Transverse colon (tissue), 4 donors: ENCODE measurements around the gene CBX2. TPM values are rescaled to one million over a fixed set of nuclear protein-coding genes. Genes with fewer than 3 reads are reported as not detected.

Experiments used
- DNase-seq: peaks from one replicate; pipeline ENCODE4 v3.0.0-alpha.2; 2019
- H3K27ac ChIP-seq, 4 donors: fragments of 200-600 bp; sonication (generic); 2 replicates each; pipeline ENCODE4 v1.5.1; 2016 to 2018; ENCODE audit warnings: inconsistent platforms in 4 of 4
- H3K27me3 ChIP-seq: fragments of 200-600 bp; sonication (generic); 2 replicates; pipeline ENCODE4 v1.5.1; 2017; ENCODE audit warnings: inconsistent platforms
- H3K36me3 ChIP-seq, 4 donors: fragments of 200-600 bp; sonication (generic); 2 replicates each; pipeline ENCODE4 v1.5.1; 2017 to 2019; ENCODE audit warnings: inconsistent platforms in 4 of 4
- H3K4me1 ChIP-seq, 4 donors: fragments of 200-600 bp; sonication (generic); 2 replicates each; pipeline ENCODE4 v1.5.1; 2017 to 2020; ENCODE audit warnings: inconsistent platforms in 4 of 4
- H3K4me3 ChIP-seq, 4 donors: fragments of 200-600 bp; sonication (generic); 1 replicate in 1 of 4; 2 replicates in 3 of 4; pipeline versions ENCODE4 v1.5.1 to v1.6.1; 2017 to 2019; ENCODE audit warnings: inconsistent platforms in 4 of 4
- H3K9me3 ChIP-seq, 2 donors: fragments of 200-600 bp; sonication (generic); 2 replicates each; pipeline ENCODE4 v1.5.1; 2017 to 2019; ENCODE audit warnings: inconsistent platforms in 2 of 2
- CTCF ChIP-seq, 5 experiments: fragments of 200-600 bp in 3 of 5; fragments of 450-650 bp in 2 of 5; sonication (generic) in 3 of 5; IDR thresholded peaks; 1 replicate in 2 of 5; 2 replicates in 3 of 5; pipeline ENCODE4 v1.5.1; 2016 to 2017; ENCODE audit warnings: antibody characterized with exemption in 5 of 5, inconsistent platforms in 3 of 5, mild to moderate bottlenecking in 2 of 5, moderate library complexity in 1 of 5
- EP300 ChIP-seq: sonication (generic); formaldehyde crosslinking; IDR thresholded peaks from one replicate; pipeline ENCODE4 v1.6.1; 2017; ENCODE audit warnings: antibody characterized with exemption, low read depth
- POLR2A ChIP-seq: fragments of 450-650 bp; IDR thresholded peaks from one replicate; pipeline ENCODE4 v1.6.1; 2016; ENCODE audit warnings: antibody characterized with exemption, mild to moderate bottlenecking, moderate library complexity
- POLR2AphosphoS5 ChIP-seq, 3 donors: sonication (generic); formaldehyde crosslinking; IDR thresholded peaks; one replicate each; pipeline ENCODE4 v1.6.1; 2016; ENCODE audit warnings: antibody characterized with exemption in 3 of 3
- whole genome bisulfite sequencing, 2 donors: methylation state at CpG; one replicate each; pipeline ENCODE4 v1.1.5; 2018; ENCODE audit warnings: low coverage in 1 of 2; 5-methylcytosine and 5-hydroxymethylcytosine counted together
- in situ Hi-C, 4 donors: fragments of 200-750 bp; cut with MboI; loops; one replicate each; pipeline versions ENCODE4 v1.15.0 to v1.15.1; 2017; ENCODE audit warnings: low sequenced_read_pairs in 3 of 4, low pct_ligation_motif_present in 1 of 4, low pct_unique_long_range_greater_than_20kb in 1 of 4
- intact Hi-C: fragments of 100-400 bp; cut with DNase I; formaldehyde crosslinking; loops from one replicate; pipeline ENCODE4 v1.15.1; 2023; ENCODE audit warnings: low total_unique reads
- total RNA-seq, 4 donors: library from RNA; depleted of rRNA; stranded (reverse); fragments of >200 nt; gene quantifications; one replicate each; pipeline ENCODE4 v1.1.0, GENCODE V29; 2016

The CBX2 gene
- total RNA-seq, 4 donors from 2014 or later: 0.27 to 0.64 TPM; not detected in 2

GRCh38 chr17:79741751-79742588 lies 36.0 kb upstream of the CBX2 start:
- 11% methylated on average over 49 of the region's 53 CpGs; no CpG with 5 or more reads in 1 of the 2 donors for WGBS, 2 donors

GRCh38 chr17:79742589-79742918 lies 35.4 kb upstream of the CBX2 start:
- DNase-seq: no peak
- peaks cover 3 to 13% (median 8%) of the 10 kb centered on the region in 4 donors for H3K4me1 ChIP-seq
- intact Hi-C loops: no loop called here
- peaks cover 71% of the 10 kb centered on the region for H3K27me3 ChIP-seq
- no peak overlapping the region for H3K4me3 ChIP-seq
- TF ChIP-seq CTCF (IDR thresholded peaks at IDR 0.05): no peak
- TF ChIP-seq POLR2A: no peak
- TF ChIP-seq EP300: no peak
- TF ChIP-seq POLR2AphosphoS5 (IDR thresholded peaks at IDR 0.05): no peak
- in situ Hi-C loops: no loop called here
- no peaks in the 10 kb centered on the region for H3K36me3 ChIP-seq
- H3K9me3 ChIP-seq: no peaks in the 10 kb centered on the region
- WGBS, 2 donors: 67% methylated on average over 1 of the region's 1 CpG; no CpG with 5 or more reads in 1 of the 2 donors
- no peak overlapping the region for H3K27ac ChIP-seq

More at GRCh38 chr17:79741751-79742588, 36.0 kb upstream of the CBX2 start:
- Histone ChIP-seq H3K36me3 (no peaks in the 10 kb centered on the region), H3K27ac (no peak overlapping the region), H3K9me3 (no peaks in the 10 kb centered on the region), H3K27me3 (peaks cover 68% of the 10 kb centered on the region), H3K4me1 (peaks cover 3 to 11% (median 7%) of the 10 kb centered on the region in 4 donors), H3K4me3 (no peak overlapping the region)
- peak; percentile 75 for DNase-seq
- TF ChIP-seq CTCF (IDR thresholded peaks at IDR 0.05): peak; percentile 79 to 97 (median 97)
- TF ChIP-seq EP300: no peak
- no peak for TF ChIP-seq POLR2AphosphoS5 (IDR thresholded peaks at IDR 0.05)
- intact Hi-C loops: no loop called here
- in situ Hi-C loops: no loop called here

- Histone ChIP-seq H3K27ac (no peak overlapping the region), H3K4me3 (no peak overlapping the region), H3K4me1 (peaks cover 3 to 16% (median 8%) of the 10 kb centered on the region in 4 donors), H3K9me3 (no peaks in the 10 kb centered on the region), H3K27me3 (peaks cover 71% of the 10 kb centered on the region), H3K36me3 (no peaks in the 10 kb centered on the region)
- 82% methylated on average over 7 of the region's 7 CpGs; no CpG with 5 or more reads in 1 of the 2 donors for WGBS, 2 donors
- no peak for TF ChIP-seq POLR2AphosphoS5 (IDR thresholded peaks at IDR 0.05)
- no peak for TF ChIP-seq CTCF (IDR thresholded peaks at IDR 0.05)
- TF ChIP-seq POLR2A: no peak
- no peak for TF ChIP-seq EP300
- in situ Hi-C loops: no loop called here
- intact Hi-C loops: no loop called here
- no peak for DNase-seq
These were observed 34.9 kb upstream of the CBX2 start for GRCh38 chr17:79742951-79743476.

- Histone ChIP-seq H3K4me3 (no peak overlapping the region), H3K9me3 (no peaks in the 10 kb centered on the region), H3K4me1 (peaks cover 3 to 16% (median 8%) of the 10 kb centered on the region in 4 donors), H3K27ac (no peak overlapping the region), H3K27me3 (peaks cover 73% of the 10 kb centered on the region), H3K36me3 (no peaks in the 10 kb centered on the region)
- 92 to 100% methylated on average over 3 to 5 of the region's 5 CpGs for WGBS, 2 donors
- no peak for TF ChIP-seq POLR2AphosphoS5 (IDR thresholded peaks at IDR 0.05)
- TF ChIP-seq EP300: no peak
- TF ChIP-seq POLR2A: no peak
- TF ChIP-seq CTCF (IDR thresholded peaks at IDR 0.05): no peak
- no peak for DNase-seq
- intact Hi-C loops (no loop called here), in situ Hi-C loops (no loop called here)
These were observed 34.3 kb upstream of the CBX2 start for GRCh38 chr17:79743614-79744013.
